NCI-H2227 (cell line): Measurements from ENCODE around the gene ZG16B.

Experiments used
- DNase-seq: peaks from one replicate; lab custom pipeline; 2025; ENCODE audit not compliant: unreplicated experiment; lab: John Stamatoyannopoulos, UW

ZG16B gene

DNA sequence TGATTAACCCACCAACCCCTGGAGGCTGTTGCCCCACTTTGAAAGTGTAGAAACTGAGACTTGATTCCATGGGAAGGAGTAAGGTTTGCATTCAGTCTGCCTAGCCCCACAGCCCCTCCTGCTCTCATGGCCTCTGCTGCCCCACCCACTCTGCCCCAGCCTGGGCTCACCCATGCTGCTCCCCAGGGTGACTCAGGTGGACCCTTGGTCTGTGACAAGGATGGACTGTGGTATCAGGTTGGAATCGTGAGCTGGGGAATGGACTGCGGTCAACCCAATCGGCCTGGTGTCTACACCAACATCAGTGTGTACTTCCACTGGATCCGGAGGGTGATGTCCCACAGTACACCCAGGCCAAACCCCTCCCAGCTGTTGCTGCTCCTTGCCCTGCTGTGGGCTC lies 25.4 kb upstream of the ZG16B start:
- no peak for DNase-seq

DNA sequence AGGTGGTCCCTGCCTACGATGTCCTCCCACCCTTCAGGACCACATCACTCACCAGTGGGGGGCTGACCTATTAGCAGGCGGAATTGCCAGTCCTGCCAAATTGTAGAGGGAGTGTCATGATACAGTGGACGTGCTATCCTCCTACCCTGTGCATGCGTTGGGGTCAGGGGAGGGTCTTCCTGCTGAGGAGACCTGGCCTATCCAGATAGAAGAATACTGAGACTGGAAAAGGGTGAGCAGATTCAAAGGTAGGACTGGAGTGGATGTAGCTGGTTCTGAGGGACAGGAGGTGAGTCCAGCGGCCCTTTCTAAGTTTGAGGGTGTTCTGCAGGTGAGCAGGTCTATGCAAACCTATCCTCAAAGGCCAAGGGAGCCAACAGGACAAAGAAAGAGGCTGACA lies 23.8 kb upstream of the ZG16B start:
- DNase-seq = no peak

DNA sequence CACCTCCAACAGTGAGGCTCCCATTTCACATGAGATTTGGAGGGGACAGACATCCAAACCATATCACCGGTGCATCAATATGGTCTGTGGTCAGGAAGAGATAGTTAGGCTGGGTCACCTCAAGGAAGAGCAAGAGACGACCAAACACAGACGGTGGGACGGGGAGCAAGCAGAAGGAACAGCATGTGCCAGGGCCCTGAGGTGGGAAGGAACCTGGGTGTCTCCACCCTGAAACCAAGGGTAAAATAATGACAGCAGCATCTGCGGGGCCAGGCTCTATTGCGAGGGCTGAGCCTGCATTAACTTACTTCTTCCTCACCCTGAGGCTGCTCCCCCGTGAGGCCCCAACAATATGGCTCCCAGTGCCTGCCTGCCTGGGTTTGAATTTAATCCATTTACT lies 21.9 kb upstream of the ZG16B start:
- DNase-seq = no peak

DNA sequence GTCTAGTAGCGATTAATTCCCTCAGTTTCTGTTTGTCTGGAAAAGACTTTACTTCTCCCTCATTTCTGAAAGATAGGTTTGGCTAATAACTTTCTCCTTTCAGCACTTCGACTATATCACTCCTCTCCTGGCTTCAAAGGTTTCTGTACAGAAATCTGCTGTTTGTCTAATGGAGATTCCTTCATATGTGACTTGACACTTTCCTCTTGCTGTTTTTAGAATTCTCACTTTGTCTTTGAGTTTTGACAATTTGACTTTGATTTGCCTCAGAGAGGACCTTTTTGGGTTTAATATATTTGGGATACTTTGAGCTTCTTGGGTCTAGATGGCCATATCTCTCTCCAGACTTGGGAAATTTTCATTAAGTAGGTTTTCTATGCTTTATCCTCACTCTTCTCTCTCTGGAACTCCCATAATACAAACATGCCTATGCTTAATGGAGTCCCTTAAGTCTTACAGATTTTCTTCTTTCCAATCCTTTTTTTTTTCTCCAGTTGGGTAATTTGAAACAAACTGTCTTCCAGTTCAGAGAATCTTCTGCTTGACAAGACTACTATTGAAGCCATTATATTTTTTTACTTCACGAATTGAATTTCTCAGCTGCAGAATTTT lies 20.8 kb upstream of the ZG16B start:
- no peak for DNase-seq

DNA sequence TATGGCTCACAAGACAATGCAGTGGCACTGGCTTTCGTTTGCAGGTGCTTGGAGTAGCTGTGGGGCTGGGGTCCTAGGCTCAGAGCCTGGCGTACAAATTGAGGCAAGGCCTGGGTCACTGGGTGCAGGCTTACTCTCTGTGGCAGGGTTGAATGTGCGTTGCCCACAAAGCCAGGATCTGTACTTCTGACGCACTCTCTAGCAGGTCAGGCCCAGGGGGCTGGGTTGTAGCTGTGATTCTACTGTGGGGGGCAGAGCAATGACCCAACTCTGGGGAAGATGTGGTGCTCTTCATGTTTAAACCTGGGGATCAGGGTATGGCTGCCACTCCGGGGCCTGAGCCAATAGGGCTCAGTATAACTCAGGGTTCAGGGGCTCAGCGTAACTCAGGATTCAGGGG lies 19.5 kb upstream of the ZG16B start:
- no peak for DNase-seq

DNA sequence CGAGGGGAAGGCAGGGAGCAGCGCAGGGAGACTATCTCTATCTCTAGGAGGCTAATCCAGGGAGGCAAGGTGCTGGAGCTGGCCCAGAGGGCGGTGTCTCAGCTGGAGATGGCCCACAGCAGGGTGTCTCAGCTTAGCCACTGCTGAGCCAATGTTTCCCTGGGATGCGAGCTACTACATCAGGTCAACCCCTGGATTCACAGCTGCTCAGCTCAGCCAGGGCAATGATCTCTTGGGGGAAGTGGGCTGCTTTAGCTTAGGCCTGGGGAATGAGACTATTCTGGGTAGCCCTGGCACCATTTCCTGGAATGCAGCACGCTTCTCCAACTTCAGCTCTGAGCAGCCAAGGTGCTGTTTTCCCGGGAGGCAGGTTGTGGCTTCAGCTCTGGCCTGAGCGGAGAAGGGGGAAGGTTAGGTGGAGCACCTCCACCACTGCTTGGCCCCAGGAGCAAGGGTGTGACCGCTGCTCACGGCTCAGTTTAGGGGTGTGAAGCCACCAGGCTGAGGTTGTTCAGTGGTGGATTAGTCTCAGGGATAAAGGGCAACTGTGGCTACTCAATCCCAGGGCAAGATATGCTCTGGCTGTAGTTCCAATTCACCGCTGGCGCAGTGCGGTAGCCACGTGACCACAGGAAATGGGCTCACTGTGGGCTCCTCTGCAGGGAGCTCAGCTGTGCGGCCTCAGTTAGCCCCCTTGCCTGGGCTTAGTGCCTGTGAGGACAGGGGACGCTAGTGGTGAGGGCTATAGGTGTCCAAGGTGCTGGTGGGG lies 18.2 kb upstream of the ZG16B start:
- no peak for DNase-seq

DNA sequence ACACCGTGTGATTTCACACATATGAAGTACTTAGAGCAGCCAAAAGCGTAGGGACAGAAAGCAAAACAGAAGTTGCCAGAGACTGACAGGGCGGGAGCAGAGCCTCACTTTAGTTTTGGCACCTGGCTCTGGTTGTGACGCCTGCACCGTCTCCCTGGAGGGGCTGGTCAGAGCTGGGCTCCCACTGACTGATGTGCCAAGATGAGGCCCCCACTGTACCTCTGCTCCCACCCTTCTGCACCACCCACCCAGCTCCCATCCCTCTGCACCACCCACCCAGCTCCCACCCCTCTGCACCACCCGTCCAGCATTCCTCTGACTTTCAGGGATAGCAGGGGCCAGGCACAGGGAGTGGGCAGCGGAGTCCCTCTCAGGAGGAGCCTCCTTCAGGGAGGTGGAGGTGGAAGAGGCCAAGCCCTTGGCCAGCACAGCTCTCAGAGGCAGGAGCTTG lies 16.3 kb upstream of the ZG16B start:
- DNase-seq = no peak

DNA sequence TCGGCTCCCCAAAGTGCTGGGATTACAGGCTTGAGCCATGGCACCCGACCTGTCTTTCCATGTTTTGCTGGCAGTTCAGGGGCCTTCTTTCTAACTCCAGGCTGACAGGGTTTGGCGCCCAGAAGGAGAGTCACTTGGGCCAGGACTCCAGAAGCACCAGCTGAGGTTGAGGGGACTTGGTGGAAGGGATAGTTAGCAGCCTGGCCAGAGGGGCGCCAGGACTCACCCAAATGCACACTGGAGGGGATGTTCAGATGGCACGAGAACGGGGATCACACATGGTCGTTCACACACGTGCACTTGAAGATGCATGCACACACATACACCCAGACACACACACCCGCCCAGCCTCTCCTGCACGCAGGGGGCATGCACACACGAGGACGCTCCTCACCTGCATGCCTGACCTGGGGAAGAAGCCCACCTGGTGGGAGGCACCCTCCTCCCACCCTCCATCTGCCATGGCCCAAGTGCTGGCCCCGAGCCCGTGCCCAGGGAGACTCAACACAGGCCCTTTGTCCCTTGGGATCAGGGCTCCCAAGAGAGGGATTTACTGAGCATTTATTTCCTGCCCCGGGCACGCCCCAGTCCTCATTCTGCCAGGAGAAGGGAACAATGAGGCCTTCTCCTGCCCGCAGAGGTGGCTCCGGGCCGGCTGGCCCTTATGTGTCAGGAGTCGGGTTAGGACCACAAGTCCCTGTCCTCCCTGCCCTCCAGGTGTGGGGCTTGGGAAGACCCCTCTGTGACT lies 15.4 kb upstream of the ZG16B start:
- no peak for DNase-seq

DNA sequence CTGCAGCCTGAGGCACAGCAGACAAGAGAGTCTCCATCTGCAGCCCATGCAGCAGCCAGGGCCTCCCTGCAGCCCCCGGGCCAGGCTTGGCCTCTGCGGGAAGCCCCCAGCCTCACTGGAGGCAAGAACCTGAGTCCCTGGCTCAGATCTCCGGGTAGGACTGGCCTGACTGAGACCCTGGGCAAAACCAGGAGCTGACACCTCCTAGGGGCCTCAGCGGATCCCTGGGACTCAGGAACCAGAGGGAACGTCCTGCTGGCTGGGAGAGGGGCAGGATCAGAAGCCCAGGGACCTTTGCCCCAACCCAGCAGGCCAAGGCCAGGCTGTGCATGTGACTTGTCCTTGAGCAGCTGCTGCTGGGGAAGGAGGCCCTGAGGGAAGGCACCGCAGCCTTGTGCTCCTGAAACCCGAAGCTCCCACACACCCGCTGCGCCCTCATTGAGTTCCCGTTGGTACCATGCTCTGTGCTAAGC lies 14.8 kb upstream of the ZG16B start:
- DNase-seq = no peak

DNA sequence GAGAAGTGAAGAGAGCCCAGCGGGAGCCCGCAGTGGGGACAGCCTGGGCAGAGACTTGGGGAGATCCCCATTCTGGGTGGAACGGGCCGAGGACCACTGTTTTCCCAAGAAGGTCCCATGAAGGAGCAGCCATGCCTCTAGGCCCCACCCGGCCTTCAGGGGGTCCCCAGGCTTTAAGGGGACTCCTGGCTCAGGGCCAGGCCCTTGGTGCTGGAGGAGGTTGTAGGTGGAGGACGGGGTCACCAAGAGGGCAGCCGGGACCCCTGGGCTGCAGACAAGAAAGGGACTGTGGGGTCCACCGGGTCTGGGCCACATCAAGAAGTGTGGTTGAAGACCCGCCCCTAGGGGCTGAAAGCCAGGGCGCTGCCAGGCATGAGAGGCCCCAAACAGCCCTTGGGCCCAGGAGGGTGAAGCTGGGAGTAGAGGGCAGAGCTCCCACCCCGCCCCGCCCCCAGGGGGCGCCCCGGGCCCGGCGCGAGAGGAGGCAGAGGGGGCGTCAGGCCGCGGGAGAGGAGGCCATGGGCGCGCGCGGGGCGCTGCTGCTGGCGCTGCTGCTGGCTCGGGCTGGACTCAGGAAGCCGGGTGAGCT lies 13.3 kb upstream of the ZG16B start, which contains the start of gene PRSS21:
TSS of gene PRSS21 (plus strand) at position 487 of the 589 bp plus-strand sequence. CDS start at position 519, 32 bp downstream.
- DNase-seq = no peak

DNA sequence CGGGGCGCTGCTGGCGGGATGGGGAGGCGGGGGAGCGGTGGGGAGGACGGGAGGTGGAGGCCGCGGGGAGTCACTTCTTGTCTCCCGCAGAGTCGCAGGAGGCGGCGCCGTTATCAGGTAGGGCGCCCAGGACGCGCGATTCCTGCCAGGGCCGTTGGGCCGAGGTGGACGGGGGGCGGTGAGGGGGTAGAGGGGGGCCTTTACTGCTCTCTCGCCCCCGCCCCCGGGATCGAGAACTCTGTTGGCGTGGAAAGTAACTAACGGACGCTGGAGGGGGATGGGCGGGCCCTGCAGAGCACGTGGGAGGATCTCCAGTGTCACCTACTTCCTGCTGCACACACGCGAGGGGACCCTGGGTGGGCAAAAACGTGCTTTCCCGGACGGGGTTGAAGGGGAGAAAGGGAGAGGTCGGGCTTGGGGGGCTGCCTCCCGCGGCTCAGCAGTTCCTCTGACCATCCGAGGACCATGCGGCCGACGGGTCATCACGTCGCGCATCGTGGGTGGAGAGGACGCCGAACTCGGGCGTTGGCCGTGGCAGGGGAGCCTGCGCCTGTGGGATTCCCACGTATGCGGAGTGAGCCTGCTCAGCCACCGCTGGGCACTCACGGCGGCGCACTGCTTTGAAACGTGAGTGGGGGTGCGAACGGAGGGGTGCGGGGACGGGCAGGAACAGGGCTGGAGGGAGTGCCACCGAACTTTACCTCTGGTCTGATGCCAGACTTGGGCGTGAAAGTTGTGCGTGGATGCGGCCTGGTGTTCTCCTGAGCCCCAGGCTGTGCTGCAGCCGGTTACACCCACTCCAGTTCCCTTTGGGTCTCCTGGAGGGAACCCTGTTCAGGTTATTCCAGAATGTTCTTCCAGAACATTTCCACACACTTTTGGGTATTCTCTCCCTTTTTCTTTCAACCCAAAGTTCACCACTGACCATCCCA lies 12.5 kb upstream of the ZG16B start:
- DNase-seq = no peak

DNA sequence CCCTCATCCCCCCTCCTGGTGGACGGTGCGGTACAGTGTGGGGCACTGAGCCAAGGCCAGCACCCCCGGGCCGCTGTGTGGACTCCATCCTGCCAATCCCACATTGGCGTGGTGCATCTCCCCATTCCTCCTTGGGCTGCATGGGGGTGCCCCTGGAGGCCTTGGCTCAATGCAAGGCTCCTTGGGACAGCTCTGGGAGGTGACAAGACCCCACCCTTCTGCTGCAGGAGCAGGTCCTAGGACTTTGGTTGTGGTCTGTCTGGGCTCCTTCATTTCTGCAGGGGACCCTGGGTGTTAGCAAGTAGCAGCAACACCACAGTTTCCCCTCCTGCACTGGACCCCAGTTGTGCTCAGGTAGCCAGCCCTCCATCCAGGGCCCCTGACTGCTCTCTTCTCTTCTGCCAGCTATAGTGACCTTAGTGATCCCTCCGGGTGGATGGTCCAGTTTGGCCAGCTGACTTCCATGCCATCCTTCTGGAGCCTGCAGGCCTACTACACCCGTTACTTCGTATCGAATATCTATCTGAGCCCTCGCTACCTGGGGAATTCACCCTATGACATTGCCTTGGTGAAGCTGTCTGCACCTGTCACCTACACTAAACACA lies 11.7 kb upstream of the ZG16B start:
- DNase-seq = no peak

DNA sequence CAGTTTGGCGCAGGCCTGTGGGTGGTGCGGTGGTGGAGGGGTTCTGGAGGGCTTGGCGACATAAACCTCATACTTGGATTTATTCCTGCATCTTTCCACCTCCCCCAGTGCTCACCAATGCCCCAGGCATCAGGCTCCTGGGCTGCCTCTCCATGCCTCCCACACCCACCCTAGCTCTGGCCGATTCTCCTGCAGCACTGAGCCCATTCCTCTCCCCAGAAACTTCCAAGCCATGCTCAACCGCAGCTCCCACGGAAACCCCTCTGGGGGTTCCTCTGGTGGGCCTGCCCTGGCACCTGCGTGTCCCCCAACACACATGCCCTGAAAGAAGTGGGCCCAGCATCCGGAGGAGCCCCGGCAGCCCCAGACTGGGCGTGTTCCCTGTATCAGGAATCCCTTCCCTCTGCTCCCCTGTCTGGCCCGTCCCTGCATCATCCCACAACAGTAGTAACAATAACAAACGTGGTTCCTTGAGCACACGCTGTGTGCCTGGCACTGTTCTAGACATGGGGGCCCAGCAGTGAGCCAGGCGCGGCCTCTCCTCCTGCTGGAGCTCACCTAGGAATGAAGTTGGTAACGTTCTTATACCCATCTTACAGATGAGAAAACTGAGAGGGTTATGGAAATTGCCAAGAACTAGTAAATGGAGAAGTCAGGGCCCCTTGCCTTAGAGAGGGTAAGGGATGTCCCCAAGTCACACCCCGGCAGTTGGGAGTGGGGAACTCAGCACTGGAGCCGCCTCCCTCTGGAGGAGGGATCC lies 10.7 kb upstream of the ZG16B start:
- no peak for DNase-seq

DNA sequence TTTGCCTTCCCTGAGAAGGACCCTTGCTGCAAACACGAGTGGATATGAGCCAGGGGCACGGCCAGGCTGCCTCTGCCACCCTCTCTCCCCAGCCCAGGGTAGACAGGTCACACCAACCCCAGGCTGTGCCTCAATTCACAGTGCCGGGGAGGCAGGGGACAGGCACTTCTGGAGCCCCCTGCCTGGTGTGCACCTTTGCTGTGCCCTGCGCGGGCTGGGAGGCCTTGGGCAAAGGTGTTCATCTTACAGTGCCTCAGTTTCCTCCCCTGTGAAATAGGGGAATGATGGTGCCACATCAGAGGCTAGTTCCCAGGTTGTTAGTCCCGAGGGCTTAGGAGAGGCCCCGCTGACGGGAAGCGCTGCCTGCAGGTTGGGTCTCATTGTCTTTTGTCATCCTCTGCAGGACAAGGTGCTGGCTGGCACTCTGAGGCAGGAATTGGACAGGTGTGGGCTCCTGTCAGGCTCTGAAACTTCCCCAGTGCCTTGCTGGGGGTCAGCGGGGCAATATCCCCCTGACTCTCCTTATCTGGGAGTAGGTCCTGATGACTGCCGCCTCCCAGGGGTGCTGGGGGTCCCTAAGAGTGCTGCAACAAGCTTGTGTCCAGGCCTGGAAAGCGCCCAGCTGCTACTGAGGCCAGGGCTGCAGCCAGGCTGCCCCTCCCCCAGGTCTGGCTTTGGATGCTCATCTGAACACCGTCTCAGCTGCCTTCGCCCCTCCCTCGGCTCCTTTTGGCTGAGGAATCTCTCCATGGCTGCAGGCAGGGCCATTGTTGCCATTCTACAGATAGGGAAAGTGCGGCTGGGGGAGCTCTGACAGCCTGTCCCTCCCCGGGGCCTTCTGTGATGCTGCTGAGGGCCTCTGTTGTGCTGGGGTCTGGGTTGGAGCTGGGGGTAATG lies 9.9 kb upstream of the ZG16B start:
- no peak for DNase-seq

DNA sequence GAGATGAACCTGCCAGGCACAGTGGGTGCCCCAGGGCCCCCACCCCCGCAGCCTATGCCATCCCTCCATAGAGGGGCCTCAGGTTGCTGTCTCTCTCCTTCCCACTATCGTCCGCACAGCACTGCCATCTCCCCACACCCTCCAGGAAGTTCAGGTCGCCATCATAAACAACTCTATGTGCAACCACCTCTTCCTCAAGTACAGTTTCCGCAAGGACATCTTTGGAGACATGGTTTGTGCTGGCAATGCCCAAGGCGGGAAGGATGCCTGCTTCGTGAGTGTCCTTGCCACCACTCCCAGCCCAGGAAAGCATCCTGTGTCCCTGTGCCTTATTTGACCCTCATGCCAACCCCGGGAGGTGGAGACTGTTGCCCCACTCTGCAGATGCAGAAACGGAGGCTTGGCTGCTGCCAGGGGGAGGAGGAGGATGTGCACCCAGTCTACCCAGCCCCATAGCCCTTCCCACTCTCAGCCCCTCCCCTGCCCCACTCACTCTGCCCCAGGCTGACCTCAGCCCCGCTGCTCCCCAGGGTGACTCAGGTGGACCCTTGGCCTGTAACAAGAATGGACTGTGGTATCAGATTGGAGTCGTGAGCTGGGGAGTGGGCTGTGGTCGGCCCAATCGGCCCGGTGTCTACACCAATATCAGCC lies 9.1 kb upstream of the ZG16B start:
- no peak for DNase-seq

DNA sequence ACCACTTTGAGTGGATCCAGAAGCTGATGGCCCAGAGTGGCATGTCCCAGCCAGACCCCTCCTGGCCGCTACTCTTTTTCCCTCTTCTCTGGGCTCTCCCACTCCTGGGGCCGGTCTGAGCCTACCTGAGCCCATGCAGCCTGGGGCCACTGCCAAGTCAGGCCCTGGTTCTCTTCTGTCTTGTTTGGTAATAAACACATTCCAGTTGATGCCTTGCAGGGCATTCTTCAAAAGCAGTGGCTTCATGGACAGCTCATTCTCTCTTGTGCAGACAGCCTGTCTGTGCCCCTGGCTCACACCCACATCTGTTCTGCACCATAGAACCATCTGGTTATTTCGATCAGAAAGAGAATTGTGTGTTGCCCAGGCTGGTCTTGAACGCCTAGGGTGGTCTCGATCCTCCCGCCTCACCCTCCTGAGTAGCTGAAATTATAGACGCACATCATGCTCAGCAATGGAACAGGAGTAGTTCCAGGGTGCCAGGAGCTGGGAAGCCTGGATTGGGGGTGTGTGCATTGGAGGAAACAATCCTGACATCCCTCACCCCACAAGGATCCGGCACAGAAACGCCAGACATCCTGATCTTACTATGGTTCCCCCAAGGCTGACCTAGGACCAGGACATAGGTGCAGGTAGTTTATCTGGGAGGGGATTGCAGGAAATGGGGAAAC lies 8.5 kb upstream of the ZG16B start:
- no peak for DNase-seq

DNA sequence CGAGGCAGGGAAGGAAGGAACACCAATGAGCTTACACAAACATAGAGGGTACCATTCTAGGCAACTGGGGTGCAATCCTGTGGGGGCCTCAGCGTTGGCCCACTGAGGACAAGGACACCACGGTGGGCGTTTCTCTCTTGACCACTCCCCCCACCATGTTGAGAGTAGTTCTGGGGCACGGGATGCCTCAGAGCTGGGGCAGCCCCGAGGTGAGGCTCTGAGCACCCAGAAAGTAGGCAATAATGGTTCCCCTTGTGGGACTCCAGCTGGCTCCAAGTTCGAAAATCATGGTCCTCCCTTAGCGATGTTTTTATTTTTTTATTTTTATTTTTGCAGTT lies 8.0 kb upstream of the ZG16B start:
- DNase-seq = no peak
